H9 (cell line): Measurements from ENCODE around the gene SS18L1. TPM values are rescaled to one million over a fixed set of nuclear protein-coding genes. Genes with fewer than 3 reads are reported as not detected.

Experiments used
- DNase-seq: peaks from one replicate; pipeline ENCODE4 v3.0.0-alpha.2; 2017
- H2AFZ ChIP-seq: one replicate; pipeline ENCODE4 v1.6.1; 2013; ENCODE audit warnings: mild to moderate bottlenecking, low read length, control low read depth, moderate library complexity
- H2AK5ac ChIP-seq: 2 replicates; pipeline ENCODE4 v1.6.1; 2013; ENCODE audit warnings: low read length, control low read depth, mixed read lengths; ENCODE audit not compliant: insufficient read length
- H2BK120ac ChIP-seq: one replicate; pipeline ENCODE4 v1.6.1; 2013; ENCODE audit warnings: low read depth, mild to moderate bottlenecking, low read length, control low read depth, inconsistent platforms; ENCODE audit not compliant: poor library complexity, severe bottlenecking
- H2BK12ac ChIP-seq: 2 replicates; pipeline ENCODE4 v1.6.1; 2013; ENCODE audit warnings: low read length, control low read depth, mixed read lengths, low read depth; ENCODE audit not compliant: insufficient read length
- H2BK15ac ChIP-seq: 2 replicates; pipeline ENCODE4 v1.6.1; 2013; ENCODE audit warnings: low read depth, low read length, control low read depth
- H2BK20ac ChIP-seq: one replicate; pipeline ENCODE4 v1.6.1; 2013; ENCODE audit warnings: low read depth, mild to moderate bottlenecking, low read length, control low read depth, inconsistent platforms; ENCODE audit not compliant: poor library complexity, severe bottlenecking
- H2BK5ac ChIP-seq: 2 replicates; pipeline ENCODE4 v1.6.1; 2013; ENCODE audit warnings: low read length, control low read depth, mixed read lengths; ENCODE audit not compliant: insufficient read length
- H3K14ac ChIP-seq: 2 replicates; pipeline ENCODE4 v1.6.1; 2013; ENCODE audit warnings: low read length, control low read depth; ENCODE audit not compliant: insufficient read depth
- H3K18ac ChIP-seq: 2 replicates; pipeline ENCODE4 v1.6.1; 2013; ENCODE audit warnings: low read depth, mild to moderate bottlenecking, mixed read lengths, low read length, control low read depth; ENCODE audit not compliant: insufficient read length
- H3K23ac ChIP-seq: 2 replicates; pipeline ENCODE4 v1.6.1; 2013; ENCODE audit warnings: low read length, control low read depth, mixed read lengths, low read depth; ENCODE audit not compliant: insufficient read length
- H3K23me2 ChIP-seq: 2 replicates; pipeline ENCODE4 v1.6.1; 2013; ENCODE audit warnings: low read depth, mild to moderate bottlenecking, mixed read lengths, low read length, control low read depth; ENCODE audit not compliant: insufficient read length, poor library complexity, severe bottlenecking
- H3K27ac ChIP-seq: 2 replicates; pipeline ENCODE4 v1.5.1; 2013; ENCODE audit warnings: low read length, control low read depth, mixed read lengths, low read depth; ENCODE audit not compliant: insufficient read length
- H3K27me3 ChIP-seq: 2 replicates; pipeline ENCODE4 v1.6.1; 2013; ENCODE audit warnings: low read length, control low read depth, inconsistent platforms; ENCODE audit not compliant: insufficient read depth
- H3K4ac ChIP-seq: 2 replicates; pipeline ENCODE4 v1.6.1; 2013; ENCODE audit warnings: low read depth, mild to moderate bottlenecking, control low read depth, inconsistent platforms, low read length, moderate library complexity
- H3K4me1 ChIP-seq: 2 replicates; pipeline ENCODE4 v1.6.1; 2013; ENCODE audit warnings: low read length, control low read depth, inconsistent platforms; ENCODE audit not compliant: insufficient read depth
- H3K4me2 ChIP-seq: 2 replicates; pipeline ENCODE4 v1.6.1; 2013; ENCODE audit warnings: low read length, control low read depth, mixed read lengths; ENCODE audit not compliant: insufficient read length, insufficient read depth
- H3K56ac ChIP-seq: 2 replicates; pipeline ENCODE4 v1.6.1; 2013; ENCODE audit warnings: low read depth, mild to moderate bottlenecking, mixed read lengths, low read length, control low read depth; ENCODE audit not compliant: insufficient read length
- H3K79me1 ChIP-seq: 2 replicates; pipeline ENCODE4 v1.6.1; 2013; ENCODE audit warnings: low read depth, mild to moderate bottlenecking, moderate library complexity, low read length, control low read depth, inconsistent platforms; ENCODE audit not compliant: insufficient read depth, poor library complexity, severe bottlenecking
- H3K79me2 ChIP-seq: 2 replicates; pipeline ENCODE4 v1.6.1; 2013; ENCODE audit warnings: low read length, control low read depth, inconsistent platforms; ENCODE audit not compliant: insufficient read depth
- H3K9ac ChIP-seq: 2 replicates; pipeline ENCODE4 v1.6.1; 2013; ENCODE audit warnings: low read length, control low read depth, mixed read lengths; ENCODE audit not compliant: insufficient read length; ENCODE audit errors: extremely low read depth
- H3K9me3 ChIP-seq: one replicate; pipeline ENCODE4 v1.6.1; 2013; ENCODE audit warnings: low read depth, low read length, inconsistent platforms; ENCODE audit not compliant: control insufficient read depth
- H3T11ph ChIP-seq: one replicate; pipeline ENCODE4 v1.6.1; 2013; ENCODE audit warnings: mild to moderate bottlenecking, low read length, control low read depth, inconsistent platforms
- H4K20me1 ChIP-seq: one replicate; pipeline ENCODE4 v1.6.1; 2013; ENCODE audit not compliant: control insufficient read depth, insufficient read length, insufficient read depth
- H4K5ac ChIP-seq: 2 replicates; pipeline ENCODE4 v1.6.1; 2013; ENCODE audit warnings: low read depth, mild to moderate bottlenecking, mixed read lengths, low read length, control low read depth; ENCODE audit not compliant: insufficient read length
- H4K8ac ChIP-seq: replicated peaks from 2 replicates; pipeline ENCODE4 v1.6.1; 2013; ENCODE audit warnings: low read length, control low read depth, mixed read lengths, low read depth; ENCODE audit not compliant: insufficient read length
- H4K91ac ChIP-seq: 2 replicates; pipeline ENCODE4 v1.6.1; 2013; ENCODE audit warnings: low read depth, mild to moderate bottlenecking, moderate library complexity, mixed read lengths, low read length, control low read depth; ENCODE audit not compliant: insufficient read length
- H3K27ac Mint-ChIP-seq, 3 experiments: 2 replicates in 2 of 3; 3 replicates in 1 of 3; pipeline ENCODE4 v1.8.0; 2020 to 2021; ENCODE audit warnings: mixed read lengths in 3 of 3, mild to moderate bottlenecking in 1 of 3, moderate library complexity in 1 of 3
- H3K27me3 Mint-ChIP-seq: 2 replicates; pipeline ENCODE4 v1.8.0; 2021; ENCODE audit warnings: low read depth, mild to moderate bottlenecking, moderate library complexity, mixed read lengths
- H3K36me3 Mint-ChIP-seq, 3 experiments: 2 replicates in 2 of 3; 3 replicates in 1 of 3; pipeline ENCODE4 v1.8.0; 2020 to 2021; ENCODE audit warnings: low read depth in 3 of 3, mixed read lengths in 3 of 3; ENCODE audit not compliant: insufficient read depth in 1 of 3
- H3K4me1 Mint-ChIP-seq, 2 experiments: 2 replicates each; pipeline ENCODE4 v1.8.0; 2020; ENCODE audit warnings: mixed read lengths in 2 of 2
- H3K4me3 Mint-ChIP-seq, 2 experiments: 2 replicates in 1 of 2; 3 replicates in 1 of 2; pipeline ENCODE4 v1.8.0; 2020 to 2021; ENCODE audit warnings: mild to moderate bottlenecking in 2 of 2, mixed read lengths in 2 of 2, moderate library complexity in 1 of 2
- H3K9me3 Mint-ChIP-seq, 2 experiments: 2 replicates in 1 of 2; 3 replicates in 1 of 2; pipeline ENCODE4 v1.8.0; 2020; ENCODE audit warnings: mild to moderate bottlenecking in 2 of 2, mixed read lengths in 2 of 2, moderate library complexity in 1 of 2
- WGBS: extraction: QIAGEN DNeasy Blood & Tissue Kit; methylation state at CpG from one replicate; pipeline ENCODE4 v1.1.7; 2013; ENCODE audit warnings: missing lambda C conversion rate, low lambda C conversion rate, mixed read lengths; ENCODE audit not compliant: insufficient read length; ENCODE audit errors: extremely low coverage; 5-methylcytosine and 5-hydroxymethylcytosine counted together
- total RNA-seq: library from RNA; stranded (reverse); gene quantifications from 2 replicates; pipeline ENCODE4 v1.2.1, GENCODE V29; 2021
- TF ChIP-seq, protein P1 (sequence below): fragments of 200-600 bp; sonication (generic); conservative IDR thresholded peaks from 3 replicates; pipeline ENCODE4 v1.8.0; 2021; ENCODE audit warnings: antibody characterized with exemption, mild to moderate bottlenecking

Gene SS18L1
- total RNA-seq, 1 experiment from 2014 or later: 22.2 TPM

DNA sequence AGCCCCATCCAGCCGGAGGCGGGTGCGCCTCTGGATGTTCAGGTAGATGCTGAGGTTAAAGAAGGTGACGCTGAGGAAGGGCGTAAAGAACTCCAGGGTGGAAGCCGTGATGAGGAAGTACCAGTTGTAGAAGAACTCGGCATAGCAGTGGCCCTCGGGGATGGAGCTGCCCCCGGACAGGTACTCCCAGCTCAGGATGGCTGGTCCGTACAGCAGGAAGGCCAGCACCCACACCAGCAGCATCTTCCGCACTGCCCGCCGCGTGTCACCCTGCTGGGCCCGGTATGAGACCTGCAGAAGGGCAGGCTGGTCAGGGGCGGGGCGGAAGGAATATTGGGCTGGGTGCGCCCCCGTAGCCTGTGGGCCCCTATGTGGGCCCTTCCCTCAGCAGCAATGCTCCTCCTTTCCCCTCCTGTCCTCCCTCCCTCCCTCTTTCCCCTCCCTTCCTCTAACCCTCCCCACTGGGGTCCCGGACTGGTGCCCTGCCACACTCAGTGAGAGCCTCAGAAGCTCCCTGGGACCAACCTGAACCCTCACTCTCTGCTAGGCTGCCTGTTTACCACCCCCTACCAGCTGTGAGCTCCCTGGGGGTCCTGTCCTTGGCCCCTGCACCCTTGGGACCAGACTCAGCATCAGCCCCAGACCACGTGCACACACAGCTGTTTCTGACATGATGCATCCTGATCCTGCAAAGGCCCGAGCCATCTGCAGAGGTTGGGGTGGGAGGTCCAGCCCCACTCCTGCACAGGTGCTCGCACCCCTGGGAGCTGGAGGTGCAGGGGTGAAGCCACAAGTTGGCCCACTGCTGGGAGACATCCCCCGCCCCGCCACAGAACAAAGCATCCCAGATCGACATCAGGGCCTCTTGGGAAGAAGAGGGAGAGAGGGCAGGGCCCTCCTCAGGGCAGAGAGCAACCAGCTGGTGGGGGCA is 73.3 kb downstream of the SS18L1 start:
- no CpG with 5 or more reads among the region's 26 CpGs for WGBS
- no peak overlapping the region for H3K56ac ChIP-seq

More for the DNA sequence above, 73.3 kb downstream of the SS18L1 start:
- TF ChIP-seq, protein P1, sequence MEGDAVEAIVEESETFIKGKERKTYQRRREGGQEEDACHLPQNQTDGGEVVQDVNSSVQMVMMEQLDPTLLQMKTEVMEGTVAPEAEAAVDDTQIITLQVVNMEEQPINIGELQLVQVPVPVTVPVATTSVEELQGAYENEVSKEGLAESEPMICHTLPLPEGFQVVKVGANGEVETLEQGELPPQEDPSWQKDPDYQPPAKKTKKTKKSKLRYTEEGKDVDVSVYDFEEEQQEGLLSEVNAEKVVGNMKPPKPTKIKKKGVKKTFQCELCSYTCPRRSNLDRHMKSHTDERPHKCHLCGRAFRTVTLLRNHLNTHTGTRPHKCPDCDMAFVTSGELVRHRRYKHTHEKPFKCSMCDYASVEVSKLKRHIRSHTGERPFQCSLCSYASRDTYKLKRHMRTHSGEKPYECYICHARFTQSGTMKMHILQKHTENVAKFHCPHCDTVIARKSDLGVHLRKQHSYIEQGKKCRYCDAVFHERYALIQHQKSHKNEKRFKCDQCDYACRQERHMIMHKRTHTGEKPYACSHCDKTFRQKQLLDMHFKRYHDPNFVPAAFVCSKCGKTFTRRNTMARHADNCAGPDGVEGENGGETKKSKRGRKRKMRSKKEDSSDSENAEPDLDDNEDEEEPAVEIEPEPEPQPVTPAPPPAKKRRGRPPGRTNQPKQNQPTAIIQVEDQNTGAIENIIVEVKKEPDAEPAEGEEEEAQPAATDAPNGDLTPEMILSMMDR: no peak
- Histone ChIP-seq H4K8ac (no peak overlapping the region), H3K23ac (no peak overlapping the region), H3K79me2 (no peaks in the 10 kb centered on the region), H4K91ac (no peak overlapping the region), H3K4me2 (no peak overlapping the region), H2BK15ac (no peak overlapping the region), H3K9me3 (no peaks in the 10 kb centered on the region), H3K4me1 (no peaks in the 10 kb centered on the region), H3K9ac (no peak overlapping the region), H3T11ph (no peak overlapping the region), H2BK12ac (no peak overlapping the region), H4K20me1 (no peaks in the 10 kb centered on the region), H2BK5ac (no peak overlapping the region), H3K23me2 (peaks cover 12% of the 10 kb centered on the region), H3K14ac (no peak overlapping the region; the same call in 1 of the 2 replicates), H3K79me1 (no peaks in the 10 kb centered on the region), H3K27me3 (peaks cover 28% of the 10 kb centered on the region; the same call in 1 of the 2 replicates), H2AK5ac (no peak overlapping the region), H3K4ac (no peak overlapping the region), H2BK120ac (no peak overlapping the region), H2AFZ (no peak overlapping the region), H3K18ac (no peak overlapping the region), H4K5ac (no peak overlapping the region), H3K27ac (no peak overlapping the region), H2BK20ac (no peak overlapping the region)
- DNase-seq: no peak
- peaks cover 14 to 36% of the 10 kb centered on the region in 2 experiments for H3K4me1 Mint-ChIP-seq
- no peaks in the 10 kb centered on the region for H3K9me3 Mint-ChIP-seq
- no peaks in the 10 kb centered on the region for H3K36me3 Mint-ChIP-seq
- H3K27me3 Mint-ChIP-seq: peaks cover 74% of the 10 kb centered on the region
- H3K27ac Mint-ChIP-seq: no peak overlapping the region
- H3K4me3 Mint-ChIP-seq: no peak overlapping the region
